ENCODE measurements around the gene TRMT112. TPM values are rescaled to one million over a fixed set of nuclear protein-coding genes. Genes with fewer than 3 reads are reported as not detected.

Gene TRMT112
- total RNA-seq, 2 experiments from 2014 or later, result 185 to 243 TPM

- ATAC-seq (peak; percentile 74), DNase-seq (peak; percentile 83)
- intact Hi-C loops (cut with DNase I, micrococcal nuclease), result loop anchor here (2.0 to 5.0 kb wide), 6 partner anchors 15 to 419 kb away; partner anchors contain the start of genes PRDX5 (in 1 of the 2) and TRMT112 (in 1 of the 2)
- POLR2A ChIA-PET, result interaction anchor here (0.6 kb wide), 1 partner anchor 615 kb away, joined by 4 read pairs; no protein-coding TSS in a partner anchor
- Mint-ChIP-seq H3K4me1 (peaks cover 36% of the 10 kb centered on the region), H3K27ac (peak overlapping the region; percentile 56), H3K36me3 (ENCODE audit: low read depth) (peaks cover 28% of the 10 kb centered on the region), H3K4me3 (peak overlapping the region; percentile 58), H3K27me3 (no peaks in the 10 kb centered on the region), H3K9me3 (ENCODE audit: low read depth) (no peaks in the 10 kb centered on the region)
- CTCF ChIA-PET, result interaction anchor here (0.6 to 2.7 kb wide), 4 partner anchors 41 to 91 kb away, joined by 3 to 8 read pairs (median 6); partner anchors contain the start of gene ESRRA
Measured at GRCh38 chr11:64357904-64358535, 40.7 kb upstream of the TRMT112 start.

GRCh38 chr11:64357446-64357845 is 40.1 kb upstream of the TRMT112 start:
- peak overlapping the region; percentile 58 for H3K4me3 Mint-ChIP-seq
- POLR2A ChIA-PET, result interaction anchor here (0.6 kb wide), 1 partner anchor 615 kb away, joined by 4 read pairs; no protein-coding TSS in a partner anchor
- intact Hi-C loops (cut with DNase I, micrococcal nuclease), result loop anchor here (5.0 kb wide), 2 partner anchors 40 to 295 kb away; partner anchors contain the start of genes PRDX5 (in 1 of the 2) and TRMT112 (in 1 of the 2)
- no peaks in the 10 kb centered on the region for H3K9me3 Mint-ChIP-seq (ENCODE audit: low read depth)
- no peak for DNase-seq
- H3K36me3 Mint-ChIP-seq (ENCODE audit: low read depth), result peaks cover 25% of the 10 kb centered on the region
- peak overlapping the region; percentile 56 for H3K27ac Mint-ChIP-seq
- H3K27me3 Mint-ChIP-seq, result no peaks in the 10 kb centered on the region
- H3K4me1 Mint-ChIP-seq, result peaks cover 36% of the 10 kb centered on the region
- CTCF ChIA-PET, result interaction anchor here (0.6 to 2.7 kb wide), 6 partner anchors 10 to 113 kb away, joined by 3 to 8 read pairs (median 5); partner anchors contain the start of gene ESRRA
- no peak for ATAC-seq

GRCh38 chr11:64356498-64357411 is 39.4 kb upstream of the TRMT112 start:
- POLR2A ChIA-PET, result interaction anchor here (0.6 to 0.8 kb wide), 2 partner anchors 25 to 1531 kb away, joined by 3 to 5 read pairs; no protein-coding TSS in a partner anchor
- Mint-ChIP-seq H3K27ac (no peak overlapping the region), H3K4me3 (no peak overlapping the region)

GRCh38 chr11:64355078-64355940 is 38.0 kb upstream of the TRMT112 start:
- Mint-ChIP-seq H3K4me1 (peaks cover 29% of the 10 kb centered on the region), H3K27me3 (no peaks in the 10 kb centered on the region), H3K27ac (no peak overlapping the region), H3K36me3 (ENCODE audit: low read depth) (peaks cover 10% of the 10 kb centered on the region), H3K9me3 (ENCODE audit: low read depth) (no peaks in the 10 kb centered on the region), H3K4me3 (no peak overlapping the region)
- CTCF ChIA-PET, result interaction anchor here (0.6 to 1.7 kb wide), 14 partner anchors 9 to 319 kb away, joined by 3 to 7 read pairs (median 3); partner anchors contain the start of genes PPP1R14B and PRDX5
- POLR2A ChIA-PET, result interaction anchor here (0.6 to 1.0 kb wide), 2 partner anchors 37 to 670 kb away, joined by 3 read pairs; partner anchors contain the start of gene PRDX5
- peak; percentile 80 for DNase-seq
- intact Hi-C loops (cut with DNase I, micrococcal nuclease), result loop anchor here (5.0 kb wide), 2 partner anchors 38 to 297 kb away; partner anchors contain the start of genes PRDX5 (in 1 of the 2) and TRMT112 (in 1 of the 2)
- peak; percentile 24 for ATAC-seq

More at GRCh38 chr11:64356498-64357411, 39.4 kb upstream of the TRMT112 start:
- Mint-ChIP-seq H3K27me3 (no peaks in the 10 kb centered on the region), H3K36me3 (ENCODE audit: low read depth) (peaks cover 18% of the 10 kb centered on the region), H3K9me3 (ENCODE audit: low read depth) (no peaks in the 10 kb centered on the region), H3K4me1 (peaks cover 31% of the 10 kb centered on the region)
- peak; percentile 34 for ATAC-seq
- intact Hi-C loops (cut with DNase I, micrococcal nuclease), result loop anchor here (5.0 kb wide), 2 partner anchors 39 to 296 kb away; partner anchors contain the start of genes PRDX5 (in 1 of the 2) and TRMT112 (in 1 of the 2)
- CTCF ChIA-PET, result interaction anchor here (0.6 to 2.7 kb wide), 15 partner anchors 11 to 458 kb away, joined by 3 to 8 read pairs (median 3); partner anchors contain the start of genes ESRRA, PPP1R14B and PRDX5
- DNase-seq, result peak; percentile 79

GRCh38 chr11:64353715-64354506 is 36.6 kb upstream of the TRMT112 start:
- Mint-ChIP-seq H3K27ac (no peak overlapping the region), H3K4me3 (no peak overlapping the region), H3K4me1 (peaks cover 21% of the 10 kb centered on the region), H3K9me3 (ENCODE audit: low read depth) (no peaks in the 10 kb centered on the region), H3K36me3 (ENCODE audit: low read depth) (peaks cover 11% of the 10 kb centered on the region), H3K27me3 (no peaks in the 10 kb centered on the region)
- DNase-seq (no peak), ATAC-seq (no peak)
- CTCF ChIA-PET, result interaction anchor here (0.7 to 1.1 kb wide), 3 partner anchors 8 to 250 kb away, joined by 3 to 4 read pairs (median 3); no protein-coding TSS in a partner anchor
- intact Hi-C loops (cut with DNase I, micrococcal nuclease), result no loop called here
- POLR2A ChIA-PET, result interaction anchor here (0.5 to 1.2 kb wide), 2 partner anchors 14 to 36 kb away, joined by 4 to 6 read pairs; partner anchors contain the start of genes CCDC88B, PRDX5 and TRMT112

GRCh38 chr11:64352995-64353714 is 35.8 kb upstream of the TRMT112 start:
- H3K9me3 Mint-ChIP-seq (ENCODE audit: low read depth), result no peaks in the 10 kb centered on the region
- intact Hi-C loops (cut with DNase I, micrococcal nuclease), result no loop called here
- peaks cover 13% of the 10 kb centered on the region for H3K36me3 Mint-ChIP-seq (ENCODE audit: low read depth)
- no peak overlapping the region for H3K4me3 Mint-ChIP-seq
- CTCF ChIA-PET, result interaction anchor here (0.7 to 1.1 kb wide), 2 partner anchors 22 to 27 kb away, joined by 3 read pairs; no protein-coding TSS in a partner anchor
- H3K4me1 Mint-ChIP-seq, result peaks cover 17% of the 10 kb centered on the region
- ATAC-seq, result no peak
- POLR2A ChIA-PET, result interaction anchor here (0.5 to 1.2 kb wide), 2 partner anchors 13 to 36 kb away, joined by 4 to 6 read pairs; partner anchors contain the start of genes CCDC88B, PRDX5 and TRMT112
- H3K27ac Mint-ChIP-seq, result no peak overlapping the region
- H3K27me3 Mint-ChIP-seq, result no peaks in the 10 kb centered on the region
- DNase-seq, result no peak

- no peak for ATAC-seq
- CTCF ChIA-PET, result interaction anchor here (0.7 to 1.1 kb wide), 2 partner anchors 21 to 28 kb away, joined by 3 read pairs; no protein-coding TSS in a partner anchor
- Mint-ChIP-seq H3K27me3 (no peaks in the 10 kb centered on the region), H3K4me3 (no peak overlapping the region), H3K36me3 (ENCODE audit: low read depth) (peaks cover 13% of the 10 kb centered on the region), H3K27ac (no peak overlapping the region), H3K4me1 (peaks cover 9% of the 10 kb centered on the region), H3K9me3 (ENCODE audit: low read depth) (no peaks in the 10 kb centered on the region)
- DNase-seq, result no peak
- intact Hi-C loops (cut with DNase I, micrococcal nuclease), result no loop called here
- POLR2A ChIA-PET, result interaction anchor here (0.6 kb wide), 1 partner anchor 11 kb away, joined by 3 read pairs; no protein-coding TSS in a partner anchor
Measured at GRCh38 chr11:64352099-64352994, 35.0 kb upstream of the TRMT112 start.

- H3K27ac Mint-ChIP-seq, result no peak overlapping the region
- no peak for ATAC-seq
- H3K4me1 Mint-ChIP-seq, result peaks cover 6% of the 10 kb centered on the region
- ChIA-PET POLR2A (no interaction called here), CTCF (no interaction called here)
- no peak for DNase-seq
- intact Hi-C loops (cut with DNase I, micrococcal nuclease), result no loop called here
- H3K36me3 Mint-ChIP-seq (ENCODE audit: low read depth), result peaks cover 11% of the 10 kb centered on the region
- H3K4me3 Mint-ChIP-seq, result no peak overlapping the region
- H3K27me3 Mint-ChIP-seq, result no peaks in the 10 kb centered on the region
- no peaks in the 10 kb centered on the region for H3K9me3 Mint-ChIP-seq (ENCODE audit: low read depth)
Measured at GRCh38 chr11:64351136-64351631, 33.8 kb upstream of the TRMT112 start.
